ENCODE results near the gene LGALS4.
"Not testable (repeated sequence)": the region's sequence is repeated elsewhere in the genome, so short reads cannot be mapped to it uniquely, and the experiment has no call there.

Gene LGALS4

DNA sequence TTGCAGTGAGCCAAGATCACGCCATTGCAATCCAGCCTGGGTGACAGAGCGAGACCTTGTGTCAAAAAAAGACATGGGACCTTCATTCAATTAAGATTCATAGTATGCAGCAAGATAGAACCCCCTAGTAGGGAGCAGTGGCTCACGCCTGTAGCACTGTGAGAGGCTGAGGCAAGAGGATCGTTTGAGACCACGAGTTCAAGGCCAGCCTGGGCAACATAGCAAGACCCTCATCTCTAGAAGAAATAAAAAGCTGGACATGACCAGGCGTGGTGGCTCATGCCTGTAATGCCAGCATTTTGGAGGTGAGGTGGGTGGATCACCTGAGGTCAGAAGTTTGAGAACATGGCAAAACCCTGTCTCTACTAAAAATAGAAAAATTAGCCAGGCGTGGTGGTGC, 32.3 kb downstream of the LGALS4 start:
- CTCF ChIA-PET: no interaction called here
- no peak overlapping the region for H3K4me3 ChIP-seq (ENCODE audit: low read depth, low read length)
- DNase-seq (ENCODE audit: low read depth, low spot score): no peak
- TF ChIP-seq, protein P1, sequence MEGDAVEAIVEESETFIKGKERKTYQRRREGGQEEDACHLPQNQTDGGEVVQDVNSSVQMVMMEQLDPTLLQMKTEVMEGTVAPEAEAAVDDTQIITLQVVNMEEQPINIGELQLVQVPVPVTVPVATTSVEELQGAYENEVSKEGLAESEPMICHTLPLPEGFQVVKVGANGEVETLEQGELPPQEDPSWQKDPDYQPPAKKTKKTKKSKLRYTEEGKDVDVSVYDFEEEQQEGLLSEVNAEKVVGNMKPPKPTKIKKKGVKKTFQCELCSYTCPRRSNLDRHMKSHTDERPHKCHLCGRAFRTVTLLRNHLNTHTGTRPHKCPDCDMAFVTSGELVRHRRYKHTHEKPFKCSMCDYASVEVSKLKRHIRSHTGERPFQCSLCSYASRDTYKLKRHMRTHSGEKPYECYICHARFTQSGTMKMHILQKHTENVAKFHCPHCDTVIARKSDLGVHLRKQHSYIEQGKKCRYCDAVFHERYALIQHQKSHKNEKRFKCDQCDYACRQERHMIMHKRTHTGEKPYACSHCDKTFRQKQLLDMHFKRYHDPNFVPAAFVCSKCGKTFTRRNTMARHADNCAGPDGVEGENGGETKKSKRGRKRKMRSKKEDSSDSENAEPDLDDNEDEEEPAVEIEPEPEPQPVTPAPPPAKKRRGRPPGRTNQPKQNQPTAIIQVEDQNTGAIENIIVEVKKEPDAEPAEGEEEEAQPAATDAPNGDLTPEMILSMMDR (IDR thresholded peaks at IDR 0.05; ENCODE audit: insufficient read depth, low read length, missing control alignments): no peak
- POLR2A ChIA-PET: no interaction called here

DNA sequence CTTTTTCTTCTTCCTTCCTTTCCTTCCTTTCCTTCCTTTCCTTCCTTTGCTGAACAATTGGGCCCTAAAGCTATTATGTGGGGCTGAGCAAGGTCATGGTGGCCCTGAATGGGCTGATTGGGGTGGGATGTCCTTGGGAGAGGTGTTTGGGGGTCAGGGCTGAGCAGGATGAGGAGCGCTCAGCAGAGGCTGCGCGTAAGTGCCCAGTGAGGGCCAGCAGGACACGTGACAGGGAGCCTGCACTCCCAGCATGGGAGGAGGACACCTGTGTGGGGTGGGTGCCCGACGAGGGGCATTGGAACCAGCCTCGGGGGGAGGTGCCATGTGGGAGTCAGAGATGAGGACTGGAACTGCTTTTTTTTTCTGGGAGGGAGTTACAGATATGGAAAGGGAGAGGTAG, 34.0 kb downstream of the LGALS4 start:
- TF ChIP-seq, protein P1 (IDR thresholded peaks at IDR 0.05; ENCODE audit: insufficient read depth, low read length, missing control alignments): no peak
- DNase-seq (ENCODE audit: low read depth, low spot score): no peak
- POLR2A ChIA-PET: no interaction called here
- CTCF ChIA-PET: interaction anchor here (1.1 to 2.2 kb wide), 2 partner anchors 9 to 90 kb away, joined by 3 to 9 read pairs; no protein-coding TSS in a partner anchor
- no peak overlapping the region for H3K4me3 ChIP-seq (ENCODE audit: low read depth, low read length)

DNA sequence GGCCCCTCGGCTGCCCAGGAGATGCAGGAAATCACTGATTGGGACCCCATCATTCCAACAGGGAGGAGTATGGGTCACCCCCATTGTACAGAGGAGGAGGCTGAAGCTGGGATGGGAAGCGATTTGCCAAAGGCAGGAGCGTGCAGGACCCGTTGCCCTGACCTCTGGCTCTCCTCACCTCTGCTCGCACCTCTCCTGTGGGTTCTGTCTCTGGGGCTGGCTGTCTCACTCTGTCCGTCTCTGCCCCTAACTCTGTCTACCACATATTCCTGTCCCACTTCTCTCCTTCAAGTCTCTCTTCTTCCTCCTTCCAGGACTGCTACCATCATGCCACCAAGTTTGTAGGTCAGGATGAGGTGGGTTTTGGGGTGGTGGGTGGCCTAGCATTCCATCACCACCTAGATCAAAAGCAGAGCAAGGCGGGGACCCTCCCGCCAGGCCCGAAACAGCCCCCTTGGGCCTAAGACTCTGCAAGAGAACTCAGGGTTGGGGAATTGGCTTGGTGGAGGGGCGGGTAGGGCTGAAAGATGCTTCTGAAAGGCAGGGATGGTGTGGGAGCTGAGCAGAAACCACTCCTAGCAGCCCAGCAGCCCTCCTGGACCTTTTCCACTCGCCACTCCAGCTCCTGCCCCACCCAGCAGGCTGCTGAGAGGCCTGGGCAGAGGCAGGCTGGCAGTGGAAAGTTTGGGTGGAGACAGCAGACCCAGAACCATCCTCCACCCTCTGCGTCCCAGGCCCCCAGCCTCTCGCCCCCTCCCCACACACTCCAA, 38.4 kb downstream of the LGALS4 start:
- TF ChIP-seq, protein P1 (IDR thresholded peaks at IDR 0.05; ENCODE audit: insufficient read depth, low read length, missing control alignments): no peak
- ChIA-PET CTCF (interaction anchor here (1.0 kb wide), 1 partner anchor 12 kb away, joined by 3 read pairs; no protein-coding TSS in a partner anchor), POLR2A (interaction anchor here (0.6 kb wide), 1 partner anchor 38 kb away, joined by 3 read pairs; no protein-coding TSS in a partner anchor)

DNA sequence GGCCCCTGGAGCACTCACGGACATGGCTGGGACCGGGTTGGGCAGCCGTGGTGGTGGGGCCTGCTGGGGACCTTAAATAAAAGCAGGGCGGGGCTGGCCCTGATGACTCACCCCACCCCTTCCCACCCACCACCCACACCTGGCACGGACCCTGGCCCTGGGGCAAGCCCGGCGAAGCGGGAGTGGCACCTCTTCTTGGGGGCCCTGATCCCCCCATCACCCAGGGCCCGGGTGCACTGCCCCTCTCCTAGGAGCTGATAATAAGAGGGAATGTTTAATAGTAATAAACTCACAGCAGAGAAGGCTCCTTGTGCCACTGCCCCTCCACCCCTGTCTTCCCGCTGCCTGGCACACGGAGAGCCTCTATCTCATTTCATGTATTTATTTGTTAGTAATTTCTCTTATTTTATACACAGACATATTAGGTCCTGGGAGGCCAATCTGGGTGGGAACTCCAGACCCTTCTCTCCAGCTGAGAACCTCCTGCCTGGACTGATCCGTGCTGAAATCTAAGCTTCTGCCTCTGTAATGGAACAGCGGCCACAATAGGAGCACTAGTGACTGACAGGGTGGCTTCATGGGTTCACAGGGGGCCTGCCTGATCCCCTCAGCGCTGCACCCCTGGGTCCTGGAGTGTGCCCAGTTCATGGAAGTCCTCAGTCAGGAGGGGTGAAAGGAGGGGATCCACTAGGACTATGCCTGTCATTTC, 39.1 kb downstream of the LGALS4 start, which contains the start of gene LGALS7:
TSS of gene LGALS7 (minus strand) at position 49 of the 709 bp plus-strand sequence. CDS start at position 24, 25 bp downstream.
- TF ChIP-seq, protein P1 (IDR thresholded peaks at IDR 0.05; ENCODE audit: insufficient read depth, low read length, missing control alignments): no peak
- ChIA-PET POLR2A (interaction anchor here (0.6 kb wide), 1 partner anchor 38 kb away, joined by 3 read pairs; no protein-coding TSS in a partner anchor), CTCF (no interaction called here)
- no peak for DNase-seq (ENCODE audit: low read depth, low spot score)
- H3K4me3 ChIP-seq (ENCODE audit: low read depth, low read length): no peak within 1 kb of the TSS

More for the DNA sequence above, 38.4 kb downstream of the LGALS4 start:
- no peak for DNase-seq (ENCODE audit: low read depth, low spot score)
- no peak overlapping the region for H3K4me3 ChIP-seq (ENCODE audit: low read depth, low read length)

- H3K4me3 ChIP-seq (ENCODE audit: low read depth, low read length); CTCF ChIA-PET; DNase-seq (ENCODE audit: low read depth, low spot score); POLR2A ChIA-PET: not testable (repeated sequence)
Observed at GRCh38 chr19:38771569-38771968, 41.2 kb downstream of the LGALS4 start.

- H3K4me3 ChIP-seq (ENCODE audit: low read depth, low read length); CTCF ChIA-PET; POLR2A ChIA-PET; DNase-seq (ENCODE audit: low read depth, low spot score): not testable (repeated sequence)
Observed at GRCh38 chr19:38770949-38771275, 41.8 kb downstream of the LGALS4 start.

DNA sequence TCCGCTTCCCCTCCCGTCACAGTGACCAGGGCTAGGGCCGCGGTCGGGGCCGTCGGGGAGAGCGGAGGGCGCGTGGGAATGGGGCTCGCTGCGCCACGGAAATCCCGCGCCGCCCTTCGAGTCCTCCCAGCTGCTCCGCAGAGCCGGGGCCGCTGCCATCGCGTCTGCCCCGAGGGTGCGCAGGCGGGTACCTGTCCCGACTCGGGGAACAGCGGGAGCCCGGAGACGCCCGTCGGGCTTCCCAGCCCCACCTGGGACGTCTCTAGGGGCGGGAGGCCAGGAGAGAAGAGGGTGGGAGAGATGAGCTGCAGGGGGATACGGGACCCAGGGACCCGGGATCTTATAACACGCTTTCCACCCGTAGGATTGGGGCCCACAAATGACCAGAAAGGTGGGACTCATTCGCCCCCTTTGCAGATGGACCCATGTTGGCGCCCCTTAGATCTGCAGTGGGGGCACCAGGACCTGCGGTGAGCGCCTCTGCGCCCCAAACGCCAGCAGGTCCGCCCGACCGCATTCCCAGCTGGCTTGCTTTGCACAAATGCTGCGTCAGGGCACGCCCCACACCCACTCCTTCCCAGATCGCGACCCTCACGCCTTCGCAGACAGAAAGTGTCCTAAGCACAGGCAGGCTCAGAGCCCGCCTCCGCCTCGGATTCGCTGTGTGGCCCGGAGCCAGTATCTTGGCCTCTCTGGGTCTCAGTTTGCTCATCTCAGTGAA, 42.4 kb downstream of the LGALS4 start:
- POLR2A ChIA-PET: interaction anchor here (1.0 to 1.1 kb wide), 2 partner anchors 22 to 79 kb away, joined by 4 to 5 read pairs; no protein-coding TSS in a partner anchor
- CTCF ChIA-PET: interaction anchor here (0.7 to 2.0 kb wide), 18 partner anchors 8 to 190 kb away, joined by 3 to 25 read pairs (median 5); partner anchors contain the start of genes CAPN12 and LGALS7B
- not testable (repeated sequence) for DNase-seq (ENCODE audit: low read depth, low spot score); H3K4me3 ChIP-seq (ENCODE audit: low read depth, low read length)
